Stimulated activated CD4-positive, alpha-beta T cell treated with anti-CD3 and anti-CD28 coated beads, Interleukin-15, amount 100 ng/mL, for 1 hour (primary cell): Measurements from ENCODE around the gene HLA-G.
"Not testable (repeated sequence)": the region's sequence is repeated elsewhere in the genome, so short reads cannot be mapped to it uniquely, and the experiment has no call there.

Experiments used
- DNase-seq, 2 donors: peaks; one replicate each; pipeline ENCODE4 v3.0.0-alpha.2; 2020; ENCODE audit warnings: low read depth in 1 of 2, low spot score in 1 of 2

HLA-G gene

DNA sequence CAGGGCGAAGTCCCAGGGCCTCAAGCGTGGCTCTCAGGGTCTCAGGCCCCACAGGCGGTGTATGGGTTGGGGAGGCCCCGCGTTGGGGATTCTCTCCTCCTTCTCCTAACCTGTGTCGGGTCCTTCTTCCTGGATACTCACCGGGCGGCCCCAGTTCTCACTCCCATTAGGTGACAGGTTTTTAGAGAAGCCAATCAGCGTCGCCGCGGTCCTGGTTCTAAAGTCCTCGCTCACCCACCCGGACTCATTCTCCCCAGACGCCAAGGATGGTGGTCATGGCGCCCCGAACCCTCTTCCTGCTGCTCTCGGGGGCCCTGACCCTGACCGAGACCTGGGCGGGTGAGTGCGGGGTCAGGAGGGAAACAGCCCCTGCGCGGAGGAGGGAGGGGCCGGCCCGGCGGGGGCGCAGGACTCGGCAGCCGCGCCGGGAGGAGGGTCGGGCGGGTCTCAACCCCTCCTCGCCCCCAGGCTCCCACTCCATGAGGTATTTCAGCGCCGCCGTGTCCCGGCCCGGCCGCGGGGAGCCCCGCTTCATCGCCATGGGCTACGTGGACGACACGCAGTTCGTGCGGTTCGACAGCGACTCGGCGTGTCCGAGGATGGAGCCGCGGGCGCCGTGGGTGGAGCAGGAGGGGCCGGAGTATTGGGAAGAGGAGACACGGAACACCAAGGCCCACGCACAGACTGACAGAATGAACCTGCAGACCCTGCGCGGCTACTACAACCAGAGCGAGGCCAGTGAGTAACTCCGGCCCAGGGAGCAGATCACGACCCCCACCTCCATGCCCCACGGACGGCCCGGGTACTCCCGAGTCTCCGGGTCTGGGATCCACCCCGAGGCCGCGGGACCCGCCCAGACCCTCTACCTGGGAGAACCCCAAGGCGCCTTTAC, at the start of gene HLA-G:
Gene HLA-G, plus strand, starts transcription at position 247 of the 892 bp plus-strand sequence. Its CDS starts 20 bp downstream, at position 267.
- no peak for DNase-seq

GRCh38 chr6:29780019-29780698, 47.5 kb upstream of the HLA-G start:
- not testable (repeated sequence) for DNase-seq

- no peak for DNase-seq
These were observed 38.4 kb upstream of the HLA-G start for GRCh38 chr6:29789176-29789575.

DNA sequence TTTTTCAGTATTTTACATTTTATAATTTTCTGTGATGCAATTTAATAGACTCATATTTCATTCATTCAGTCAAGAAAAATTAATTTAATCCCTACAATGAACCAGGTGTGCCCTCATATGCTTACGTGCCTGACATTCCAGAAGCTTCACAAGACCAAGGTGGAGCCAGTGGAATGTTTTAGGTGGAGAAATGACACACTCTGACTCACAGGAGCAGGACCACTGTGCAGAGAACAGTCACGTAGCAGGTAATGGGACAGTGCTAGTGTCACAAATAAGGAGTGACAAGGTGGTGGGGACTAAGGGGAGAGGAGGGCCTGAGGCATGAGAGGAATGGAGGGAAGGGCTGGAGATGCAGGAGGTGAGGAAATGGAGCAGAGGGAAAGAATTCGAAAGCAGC, 37.0 kb upstream of the HLA-G start:
- DNase-seq, result no peak

GRCh38 chr6:29791162-29791561, 36.5 kb upstream of the HLA-G start:
- no peak for DNase-seq

DNA sequence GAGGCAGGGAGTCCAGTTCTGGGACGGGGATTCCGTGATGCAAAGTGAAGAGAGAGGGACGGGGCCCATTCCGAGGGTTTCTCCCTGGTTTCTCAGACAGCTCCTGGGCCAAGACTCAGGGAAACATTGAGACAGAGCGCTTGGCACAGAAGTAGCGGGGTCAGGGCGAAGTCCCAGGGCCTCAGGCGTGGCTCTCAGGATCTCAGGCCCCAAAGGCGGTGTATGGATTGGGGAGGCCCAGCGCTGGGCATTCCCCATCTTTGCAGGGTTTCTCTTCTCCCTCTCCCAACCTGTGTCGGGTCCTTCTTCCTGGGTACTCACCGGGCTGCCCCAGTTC, 35.9 kb upstream of the HLA-G start:
- DNase-seq, result no peak

DNA sequence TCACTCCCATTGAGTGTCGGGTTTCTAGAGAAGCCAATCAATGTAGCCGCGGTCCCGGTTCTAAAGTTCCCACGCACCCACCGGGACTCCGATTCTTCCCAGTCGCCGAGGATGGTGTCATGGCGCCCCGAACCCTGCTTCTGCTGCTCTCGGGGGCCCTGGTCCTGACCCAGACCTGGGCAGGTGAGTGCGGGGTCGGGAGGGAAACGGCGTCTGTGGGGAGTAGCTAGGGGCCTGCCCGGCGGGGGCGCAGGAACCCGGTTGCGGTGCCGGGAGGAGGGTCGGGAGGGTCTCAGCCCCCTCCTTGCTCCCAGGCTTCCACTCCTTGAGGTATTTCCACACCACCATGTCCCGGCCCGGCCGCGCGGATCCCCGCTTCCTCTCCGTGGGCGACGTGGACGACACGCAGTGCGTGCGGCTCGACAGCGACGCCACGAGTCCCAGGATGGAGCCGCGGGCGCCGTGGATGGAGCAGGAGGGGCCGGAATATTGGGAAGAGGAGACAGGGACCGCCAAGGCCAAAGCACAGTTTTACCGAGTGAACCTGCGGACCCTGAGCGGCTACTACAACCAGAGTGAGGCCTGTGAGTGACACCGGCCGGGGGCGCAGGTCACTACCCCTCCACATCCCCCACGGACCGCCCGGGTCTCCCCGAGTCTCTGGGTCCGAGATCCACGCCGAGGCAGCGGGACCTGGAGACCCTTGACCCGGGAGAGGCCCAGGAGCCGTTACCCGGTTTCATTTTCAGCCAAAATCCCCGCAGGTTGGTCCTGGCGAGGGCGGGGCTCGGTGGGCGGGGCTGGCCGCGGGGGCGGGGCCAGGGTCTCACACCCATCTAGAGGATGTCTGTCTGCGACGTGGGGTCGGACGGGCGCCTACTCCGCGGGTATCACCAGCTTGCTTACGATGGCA, 35.2 kb upstream of the HLA-G start:
- DNase-seq, result peak; percentile 58 to 65

GRCh38 chr6:29793036-29793356, 34.6 kb upstream of the HLA-G start:
- no peak for DNase-seq

- no peak for DNase-seq
These were observed 33.8 kb upstream of the HLA-G start for GRCh38 chr6:29793796-29794195.

GRCh38 chr6:29796026-29796425, 31.6 kb upstream of the HLA-G start:
- no peak for DNase-seq

DNA sequence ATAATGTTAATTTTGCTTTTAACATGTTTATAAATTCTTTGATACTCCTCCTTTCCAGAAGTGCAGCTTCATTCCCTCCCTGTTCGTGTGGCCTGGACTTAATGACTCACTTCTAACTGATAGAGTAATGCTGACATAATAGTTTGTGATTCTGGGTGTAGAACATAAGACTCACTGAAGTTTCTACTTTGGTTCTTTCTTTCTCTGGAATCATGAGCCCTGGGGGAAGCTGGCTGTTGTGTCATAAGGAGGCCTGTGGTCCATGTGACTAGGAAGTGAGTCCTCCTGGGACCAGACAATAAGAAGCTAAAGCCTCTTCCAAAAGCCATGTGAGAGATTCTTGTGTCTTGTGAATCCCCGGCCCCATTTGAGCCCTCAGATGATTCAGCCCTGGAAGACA, 30.5 kb upstream of the HLA-G start:
- no peak for DNase-seq

DNA sequence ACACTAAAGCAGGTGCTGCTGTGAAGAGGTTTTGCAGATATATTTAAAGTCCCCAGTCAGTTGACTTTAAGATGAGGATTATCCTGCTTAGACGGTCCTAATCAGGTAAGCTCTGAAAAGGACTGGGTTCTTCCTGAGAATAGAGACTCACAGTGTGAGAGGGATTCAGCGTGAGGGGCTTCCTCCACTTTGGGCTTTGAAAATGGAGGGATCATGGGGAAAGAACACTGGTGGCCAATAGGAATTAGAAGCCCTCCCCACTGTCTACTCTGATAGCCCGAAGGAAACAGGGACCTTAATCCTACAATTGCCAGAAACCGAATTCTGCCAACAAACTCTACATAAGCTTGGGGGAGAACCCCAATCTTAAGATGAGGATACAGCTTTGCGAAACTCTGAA, 29.7 kb upstream of the HLA-G start:
- DNase-seq, result no peak

DNA sequence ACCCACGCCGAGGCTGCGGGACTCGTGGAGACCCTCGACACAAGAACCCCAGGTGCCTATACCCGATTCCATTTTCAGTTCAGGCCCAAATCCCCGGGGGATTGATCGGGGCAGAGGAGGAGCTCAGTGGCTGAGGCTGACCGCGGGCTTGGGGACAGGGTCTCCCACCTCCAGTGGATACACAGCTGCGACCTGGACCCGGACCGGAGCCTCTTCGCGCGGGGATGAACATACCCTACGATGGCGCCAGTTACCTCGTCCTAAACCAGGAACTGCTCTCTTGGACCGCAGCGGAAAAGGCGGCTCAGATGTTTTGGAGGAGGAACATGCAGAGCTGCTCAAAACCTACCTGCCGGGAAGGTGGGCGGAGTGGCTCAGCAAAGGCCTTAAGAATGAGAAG, 27.4 kb upstream of the HLA-G start:
- DNase-seq, result no peak

DNA sequence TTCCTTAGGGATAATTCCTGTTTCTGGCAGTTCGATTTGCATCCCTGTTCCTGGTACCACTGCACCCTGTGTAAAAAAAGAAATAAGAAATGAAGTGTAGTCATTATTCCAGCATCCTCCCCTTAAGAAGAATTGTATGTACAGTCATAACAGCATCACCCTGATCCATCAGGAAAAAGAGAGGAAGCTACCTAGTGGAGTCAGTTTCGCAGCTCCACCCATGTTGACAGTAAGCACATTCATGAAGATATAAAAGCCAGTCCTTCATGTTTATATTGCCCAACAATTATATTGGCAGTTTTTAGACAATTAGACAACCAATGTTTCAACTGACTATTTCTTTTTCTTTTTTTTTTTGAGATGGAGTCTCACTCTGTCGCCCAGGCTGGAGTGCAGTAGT, 21.2 kb upstream of the HLA-G start:
- no peak for DNase-seq

DNA sequence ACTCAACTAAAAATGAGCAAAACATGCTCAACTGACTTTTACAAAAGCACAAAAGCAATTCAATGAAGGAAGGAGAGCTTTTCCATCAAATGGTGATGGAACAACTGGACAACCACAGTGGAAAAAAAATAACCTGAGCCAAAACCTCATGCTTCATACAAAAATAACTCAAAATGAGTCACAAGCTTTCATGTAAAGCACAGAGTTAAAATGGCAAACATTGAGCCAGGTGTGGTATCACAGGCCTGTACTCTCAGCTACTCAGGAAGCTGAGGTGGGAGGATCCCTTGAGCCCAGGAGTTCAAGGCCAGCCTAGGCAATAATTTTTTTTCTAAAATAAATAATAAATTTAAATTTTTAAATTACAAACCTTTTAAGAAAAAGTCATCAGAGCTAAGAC, 18.4 kb upstream of the HLA-G start:
- no peak for DNase-seq

- no peak for DNase-seq
These were observed 17.3 kb upstream of the HLA-G start for GRCh38 chr6:29810371-29810770.

DNA sequence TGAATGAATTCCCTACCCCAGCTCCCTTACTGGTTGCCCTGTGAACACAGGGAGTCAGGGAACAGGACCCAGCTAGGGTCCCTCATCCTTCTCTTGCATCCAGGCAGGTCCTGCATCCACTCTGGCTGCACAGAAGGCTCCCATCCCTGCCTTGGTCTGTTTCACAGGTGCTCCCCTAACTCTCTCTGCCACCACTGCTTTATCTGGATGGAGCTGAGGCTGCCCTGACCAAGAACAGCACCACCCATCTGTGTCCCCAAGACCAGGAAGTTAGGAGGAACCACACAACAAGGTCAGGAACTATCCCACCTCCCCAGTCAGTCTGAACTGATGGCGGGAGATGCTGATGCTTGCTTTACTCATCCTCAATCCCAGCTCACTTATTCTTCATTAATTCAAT, 16.2 kb upstream of the HLA-G start:
- no peak for DNase-seq

GRCh38 chr6:29813066-29813465, 14.6 kb upstream of the HLA-G start:
- DNase-seq, result no peak

DNA sequence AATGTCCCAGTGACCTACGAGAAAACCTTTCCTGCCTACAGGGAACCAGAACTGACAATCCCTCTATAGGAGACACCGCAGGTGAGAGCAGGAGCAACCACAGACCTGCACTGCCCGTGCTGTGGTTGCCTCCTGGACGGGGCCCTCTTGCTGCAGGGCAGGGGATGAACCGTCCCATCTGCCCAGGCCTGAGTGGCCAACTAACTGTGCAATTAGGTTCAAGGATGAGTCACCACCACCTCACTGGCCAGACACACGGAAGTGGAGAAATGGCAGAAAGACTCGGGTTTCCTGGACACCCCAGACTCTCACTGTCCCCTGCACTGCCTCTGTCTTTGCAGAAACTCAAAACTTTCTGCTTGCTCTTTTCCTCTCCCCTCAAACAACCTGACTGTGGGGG, 13.8 kb upstream of the HLA-G start:
- no peak for DNase-seq

DNA sequence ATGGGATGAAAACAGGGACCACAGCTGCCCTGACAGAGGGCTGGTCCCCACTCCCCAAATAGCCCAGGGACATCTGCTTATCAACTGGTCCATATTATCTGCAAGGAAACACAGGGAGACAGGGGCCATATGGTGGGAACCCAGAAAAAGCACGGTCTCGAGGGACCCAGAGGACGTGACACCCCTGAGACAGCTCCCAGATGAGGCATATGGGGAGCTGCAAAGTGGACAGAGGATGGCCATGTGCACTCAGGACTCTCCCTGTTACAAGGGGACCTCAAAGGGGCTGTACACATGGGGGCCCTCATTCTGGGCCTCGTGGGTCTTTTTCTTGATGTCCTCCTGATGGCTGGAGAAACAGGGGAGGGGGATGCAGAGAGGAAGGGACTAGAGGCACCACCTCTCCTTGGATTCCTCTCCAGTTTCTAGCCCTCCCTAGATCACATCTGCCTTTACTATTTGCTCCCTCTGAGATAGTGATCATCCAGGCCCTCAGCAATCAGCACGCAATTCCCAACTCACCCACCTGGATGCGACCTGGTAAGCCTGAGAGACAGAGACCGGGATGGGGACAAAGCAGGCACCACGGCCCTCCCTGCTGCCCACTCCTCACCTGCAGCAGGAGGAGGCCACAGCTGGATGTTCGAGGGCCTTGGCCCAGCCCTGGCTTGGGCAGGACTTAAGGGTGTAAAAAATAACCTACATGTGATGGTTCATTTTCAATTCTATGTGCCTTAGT, 13.1 kb upstream of the HLA-G start:
- no peak for DNase-seq

GRCh38 chr6:29815118-29815750, 12.4 kb upstream of the HLA-G start:
- DNase-seq, result no peak
